Measurements from ENCODE around the gene RIMKLA.

Gene RIMKLA, protein sequence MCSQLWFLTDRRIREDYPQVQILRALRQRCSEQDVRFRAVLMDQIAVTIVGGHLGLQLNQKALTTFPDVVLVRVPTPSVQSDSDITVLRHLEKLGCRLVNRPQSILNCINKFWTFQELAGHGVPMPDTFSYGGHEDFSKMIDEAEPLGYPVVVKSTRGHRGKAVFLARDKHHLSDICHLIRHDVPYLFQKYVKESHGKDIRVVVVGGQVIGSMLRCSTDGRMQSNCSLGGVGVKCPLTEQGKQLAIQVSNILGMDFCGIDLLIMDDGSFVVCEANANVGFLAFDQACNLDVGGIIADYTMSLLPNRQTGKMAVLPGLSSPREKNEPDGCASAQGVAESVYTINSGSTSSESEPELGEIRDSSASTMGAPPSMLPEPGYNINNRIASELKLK

DNA sequence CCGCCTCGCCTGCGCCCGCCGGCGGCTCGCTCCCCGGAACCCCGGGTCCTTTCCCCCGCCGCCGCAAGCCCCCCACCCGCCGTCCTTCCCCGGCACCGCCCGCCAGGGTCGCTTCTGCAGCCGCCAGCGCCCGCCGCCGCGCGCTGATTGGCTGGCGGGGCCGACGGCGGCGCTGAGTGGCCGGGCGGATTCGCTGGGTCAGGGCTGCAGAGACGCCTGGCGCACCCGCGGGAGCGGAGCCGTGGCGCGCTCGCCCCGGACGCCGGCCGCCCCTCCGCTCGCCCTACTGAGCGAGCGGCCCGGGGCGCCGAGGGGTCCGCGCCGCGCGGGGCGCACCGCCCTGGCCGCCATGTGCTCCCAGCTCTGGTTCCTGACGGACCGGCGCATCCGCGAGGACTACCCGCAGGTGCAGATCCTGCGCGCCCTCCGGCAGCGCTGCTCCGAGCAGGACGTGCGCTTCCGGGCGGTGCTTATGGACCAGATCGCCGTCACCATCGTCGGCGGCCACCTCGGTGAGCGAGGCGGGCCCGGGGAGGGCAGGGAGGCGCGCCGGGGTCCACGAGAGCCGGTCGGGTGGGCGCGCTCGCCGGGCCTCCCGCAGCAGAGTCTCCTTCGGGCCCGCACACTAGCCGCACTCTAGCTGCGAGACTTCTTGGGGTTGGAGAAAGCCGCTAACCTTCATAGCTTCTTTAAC, at the start of gene RIMKLA:
TSS of gene RIMKLA (plus strand) at position 207 of the 694 bp plus-strand sequence. CDS start at position 350, 143 bp downstream.
- DNase-seq = peak; percentile 55 to 97

DNA sequence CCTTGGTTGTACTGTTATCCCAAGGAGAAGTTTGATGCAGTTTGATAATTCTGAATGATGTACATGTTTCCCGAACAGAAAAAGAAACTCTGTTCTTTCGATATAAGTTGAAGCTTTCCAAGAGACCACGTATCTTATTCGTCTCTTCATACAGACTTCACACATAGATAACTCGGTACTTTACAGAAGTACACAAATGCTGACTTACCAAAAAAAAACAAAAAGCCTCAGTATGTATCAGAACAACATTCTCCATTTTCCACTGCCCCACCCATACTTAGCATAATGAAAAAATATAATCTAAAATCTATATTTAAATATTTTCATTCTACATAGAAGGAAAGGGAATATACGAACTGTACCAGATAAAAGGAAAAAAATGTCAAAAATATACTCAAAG, 47.7 kb upstream of the RIMKLA start:
- DNase-seq = no peak

DNA sequence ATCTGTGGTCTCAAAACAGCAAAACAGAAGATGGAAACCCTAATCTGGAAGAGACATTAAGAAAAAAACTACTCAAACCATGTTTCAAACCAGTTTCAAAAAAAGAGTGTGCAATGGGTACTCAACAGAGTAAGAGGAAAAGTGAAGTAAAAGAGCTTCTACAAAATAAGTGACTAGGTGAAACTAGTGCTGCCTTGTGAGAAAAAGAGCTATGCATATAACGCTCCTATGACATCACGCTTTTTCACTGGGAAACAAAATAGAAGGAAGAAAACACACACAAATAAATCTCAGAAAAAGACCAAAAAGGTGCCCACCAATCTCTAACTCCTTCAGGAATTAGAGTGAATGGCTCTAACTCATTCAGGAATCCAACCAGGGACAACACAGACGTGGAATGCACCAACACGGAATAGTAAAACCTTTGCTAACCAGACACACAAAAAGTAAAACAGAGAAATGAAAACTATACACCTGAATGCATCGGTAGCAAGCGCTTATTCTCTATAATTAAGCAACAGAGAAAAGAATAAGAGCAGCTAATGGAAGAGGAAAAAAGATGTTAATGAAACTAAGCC, 46.8 kb upstream of the RIMKLA start:
- no peak for DNase-seq

DNA sequence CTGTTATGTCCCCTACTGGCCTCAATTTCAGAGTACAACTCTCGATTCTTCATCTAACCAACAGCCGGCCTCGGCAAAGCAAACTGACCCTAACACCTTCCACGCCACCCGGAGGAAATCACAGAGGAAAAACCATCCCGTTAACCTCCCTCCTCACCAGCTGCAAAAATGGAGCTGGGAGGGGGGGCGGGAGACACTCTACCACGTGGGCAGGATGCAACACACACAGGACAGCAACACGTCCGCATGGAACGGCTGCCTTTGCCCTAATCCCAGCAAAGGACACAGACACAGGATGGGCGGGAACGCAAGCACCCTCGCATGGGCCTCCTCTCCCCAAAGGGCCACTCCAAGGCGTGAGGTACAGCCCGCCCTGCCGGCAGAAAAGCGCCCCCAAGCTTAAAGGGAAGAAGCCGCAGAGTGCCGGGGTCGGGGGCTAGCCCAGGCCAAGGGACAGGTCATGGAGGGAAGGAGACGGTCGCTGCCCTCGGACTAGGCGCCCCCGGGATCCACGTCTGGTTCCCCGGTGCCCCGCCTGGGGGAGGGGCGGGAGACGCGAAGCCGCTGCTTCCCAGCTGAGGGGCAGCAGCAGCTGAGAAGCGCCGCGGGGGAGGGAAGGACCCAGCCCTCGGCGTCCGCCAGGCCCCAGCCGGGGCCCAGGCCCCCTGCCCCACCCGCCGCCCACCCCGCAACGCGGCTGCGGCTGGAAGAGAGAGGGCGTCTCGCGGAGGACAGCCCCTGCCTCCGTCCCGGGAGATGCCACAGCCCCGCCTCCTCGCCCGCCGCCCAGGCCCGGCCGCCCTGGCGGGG, 46.1 kb upstream of the RIMKLA start:
- DNase-seq = peak; percentile 71 to 88

DNA sequence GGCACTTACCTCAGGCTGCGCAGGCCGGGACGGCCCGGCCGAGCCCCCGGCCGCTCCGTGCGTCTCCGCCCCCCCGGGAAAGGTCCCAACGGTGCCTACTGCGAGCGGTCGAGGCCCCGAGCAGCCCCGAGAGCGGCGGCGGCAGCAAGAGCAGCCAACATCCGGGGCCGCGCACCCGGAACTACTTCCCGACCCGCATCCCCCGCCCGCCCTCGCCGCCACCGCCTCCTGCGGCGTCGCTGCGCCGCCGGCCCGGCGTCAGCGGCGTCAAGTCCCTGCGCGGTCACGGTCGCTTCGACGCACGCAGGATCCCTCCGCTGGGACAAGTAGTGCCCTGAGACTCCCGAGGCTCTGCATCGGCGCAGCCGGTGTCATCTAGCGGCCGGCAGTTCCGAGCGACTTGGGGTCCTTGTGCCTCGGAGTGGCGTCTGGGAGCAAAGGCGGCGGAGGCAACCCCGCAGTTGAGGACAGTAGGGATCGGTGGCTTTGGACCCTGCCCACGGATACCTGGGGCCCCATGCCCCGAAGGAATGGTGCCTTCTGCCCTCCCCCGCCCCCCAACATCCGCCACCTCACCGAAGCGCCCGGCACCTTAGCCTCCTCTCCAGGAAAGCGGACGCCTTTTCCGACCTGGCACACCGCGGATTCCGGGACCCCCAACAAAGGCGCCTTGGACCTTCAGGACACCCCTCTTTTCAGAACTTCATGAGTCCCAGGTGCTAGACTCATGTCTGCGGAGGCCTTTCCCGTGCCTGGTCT, 45.4 kb upstream of the RIMKLA start, which contains the start of gene FOXJ3:
TSS of gene FOXJ3 (minus strand) at position 186 of the 759 bp plus-strand sequence. CDS start 24,142 bp downstream, outside the sequence.
- DNase-seq = peak; percentile 94 to 100

DNA sequence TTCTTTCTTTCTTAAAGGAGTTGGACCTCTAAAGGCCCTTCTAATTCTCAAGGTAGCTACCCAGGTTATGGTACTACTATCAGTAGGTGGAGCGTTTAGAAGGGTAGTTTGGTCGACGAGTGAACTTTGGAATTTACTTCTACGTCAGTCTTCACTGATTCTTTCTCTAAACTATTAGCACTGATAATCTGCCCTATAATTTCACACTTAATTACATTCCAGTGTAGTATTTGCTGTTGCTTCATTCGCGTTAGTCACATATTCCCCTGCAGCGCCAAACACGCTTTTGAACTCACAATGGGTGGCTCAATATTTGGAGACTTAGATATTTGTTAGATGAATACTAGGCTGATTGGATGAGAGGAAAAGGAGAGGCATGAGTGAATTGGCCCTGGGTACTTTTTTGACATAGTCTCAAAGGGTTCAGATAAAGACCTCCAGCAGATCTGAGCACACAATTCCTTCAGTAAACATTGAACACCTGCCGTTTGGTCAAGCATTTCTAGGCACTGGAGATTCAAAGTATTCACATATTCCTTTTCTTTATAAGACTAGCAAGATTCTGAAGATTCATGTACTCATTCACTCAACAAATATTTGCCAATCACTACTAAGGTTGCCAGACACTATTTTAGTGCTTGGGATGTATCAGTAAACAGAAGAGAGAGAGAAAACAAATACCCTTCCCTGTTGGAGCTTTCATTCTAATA, 44.6 kb upstream of the RIMKLA start:
- DNase-seq = peak; percentile 50 to 78

DNA sequence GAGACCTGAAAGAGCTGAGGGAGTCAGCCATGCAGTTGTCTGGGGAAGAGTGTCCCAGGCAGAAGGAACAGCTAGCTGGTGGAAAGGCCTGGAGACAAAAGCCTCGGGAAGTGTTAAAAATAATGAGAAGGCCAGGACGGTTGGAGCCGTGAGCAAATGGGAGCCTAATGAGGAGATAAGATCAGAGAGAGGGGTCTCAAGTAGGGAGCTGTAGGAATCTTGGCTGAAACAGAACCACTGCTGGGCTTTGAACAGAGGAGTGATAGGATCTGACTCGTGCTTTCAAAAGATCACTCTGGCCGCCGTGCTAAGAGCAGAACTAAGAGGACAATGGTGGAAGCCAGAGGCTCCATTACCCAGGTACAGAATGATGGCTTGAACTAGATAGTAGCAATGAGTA, 43.6 kb upstream of the RIMKLA start:
- DNase-seq = no peak

DNA sequence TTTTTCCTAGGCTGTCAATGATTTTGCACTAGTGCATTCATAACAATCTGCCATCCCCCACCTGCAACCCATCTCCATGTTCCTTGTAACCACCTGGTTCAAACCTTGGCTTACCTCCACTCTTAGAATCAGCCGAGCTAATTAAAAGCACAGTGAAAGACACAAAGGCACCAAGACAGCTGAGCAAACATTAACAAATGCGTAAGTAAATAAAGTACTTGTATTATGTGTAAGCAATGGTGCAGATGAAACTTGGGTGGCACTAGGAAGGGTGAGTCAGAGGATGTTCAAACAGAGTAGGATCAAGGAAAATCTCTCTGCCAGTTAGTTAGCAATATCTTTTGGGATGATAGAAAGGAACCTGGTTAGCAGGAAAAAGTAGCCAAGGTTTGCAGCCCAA, 40.5 kb upstream of the RIMKLA start:
- peak; percentile 95 to 98 for DNase-seq

DNA sequence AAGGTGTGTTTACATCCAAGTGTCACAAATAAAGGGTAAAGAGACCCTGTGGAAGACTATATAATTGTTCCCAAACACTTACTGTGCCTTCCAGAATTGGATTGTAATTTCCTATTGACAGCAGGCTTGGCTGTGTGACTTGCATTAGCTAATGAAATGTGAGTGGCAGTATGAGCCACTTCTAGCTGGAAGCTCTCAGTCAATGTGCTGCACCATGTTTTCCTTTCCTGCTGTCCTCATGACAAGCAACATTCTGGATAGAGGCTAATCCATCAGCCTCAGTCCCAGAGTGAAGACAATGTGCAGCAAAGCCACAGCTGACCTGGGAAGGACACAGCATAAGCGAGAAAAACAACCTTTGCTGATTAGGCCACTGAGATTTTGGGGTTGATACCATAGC, 39.7 kb upstream of the RIMKLA start:
- peak in 1 of 2 experiments; percentile 36 for DNase-seq

DNA sequence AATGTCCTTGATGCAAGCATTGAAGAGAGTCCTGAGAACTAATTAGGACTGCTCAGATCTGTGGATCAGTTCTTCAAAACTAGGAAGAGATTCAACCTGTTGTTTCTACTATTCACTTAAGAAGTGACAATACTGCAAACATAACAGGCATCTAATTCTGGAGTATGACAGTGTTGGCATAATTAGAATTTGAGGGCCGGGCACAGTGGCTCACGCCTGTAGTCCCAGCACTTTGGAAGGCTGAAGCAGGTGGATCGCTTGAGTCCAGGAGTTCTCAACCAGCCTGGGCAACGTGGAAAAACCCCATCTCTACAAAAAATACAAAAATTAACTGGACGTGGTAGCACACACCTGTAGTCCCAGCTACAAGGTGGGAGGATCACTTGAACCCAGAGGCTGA, 37.5 kb upstream of the RIMKLA start:
- DNase-seq = no peak

DNA sequence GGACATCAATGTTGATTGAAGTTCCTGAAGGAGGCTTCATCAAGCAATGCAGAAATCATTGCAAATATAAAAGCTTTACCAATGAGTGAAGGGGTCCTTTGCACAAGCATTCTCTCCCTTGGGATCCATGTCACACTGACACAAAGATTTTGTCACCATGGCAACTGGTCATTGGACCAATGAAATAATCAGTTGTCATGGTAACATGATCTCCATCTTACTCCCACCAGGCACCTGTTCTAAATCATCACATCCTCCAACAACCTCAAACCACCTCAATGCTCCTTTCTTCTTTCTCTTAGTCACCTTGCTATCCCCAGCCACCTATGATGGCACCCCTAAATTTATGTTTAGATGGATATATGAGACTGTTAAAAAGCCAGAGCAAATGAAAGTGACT, 32.1 kb upstream of the RIMKLA start:
- DNase-seq = no peak

DNA sequence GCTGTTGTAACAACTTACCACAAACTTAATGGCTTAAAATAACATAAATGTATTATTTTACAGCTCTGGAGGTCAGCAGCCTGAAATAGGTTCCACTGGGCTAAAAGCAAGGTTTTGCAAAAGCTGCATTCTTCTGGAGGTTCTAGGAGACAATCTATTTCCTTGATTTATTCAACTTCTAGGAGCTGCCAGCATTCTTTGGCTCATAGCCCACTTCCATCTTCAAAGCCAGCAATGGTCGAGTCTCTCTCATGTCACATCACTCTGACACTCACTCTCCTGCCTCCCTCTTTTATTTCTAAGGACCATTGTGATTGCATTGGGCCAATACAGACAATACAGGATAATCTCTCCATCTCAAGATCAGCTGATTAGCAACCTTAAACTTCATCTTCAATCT, 30.5 kb upstream of the RIMKLA start:
- DNase-seq = no peak

DNA sequence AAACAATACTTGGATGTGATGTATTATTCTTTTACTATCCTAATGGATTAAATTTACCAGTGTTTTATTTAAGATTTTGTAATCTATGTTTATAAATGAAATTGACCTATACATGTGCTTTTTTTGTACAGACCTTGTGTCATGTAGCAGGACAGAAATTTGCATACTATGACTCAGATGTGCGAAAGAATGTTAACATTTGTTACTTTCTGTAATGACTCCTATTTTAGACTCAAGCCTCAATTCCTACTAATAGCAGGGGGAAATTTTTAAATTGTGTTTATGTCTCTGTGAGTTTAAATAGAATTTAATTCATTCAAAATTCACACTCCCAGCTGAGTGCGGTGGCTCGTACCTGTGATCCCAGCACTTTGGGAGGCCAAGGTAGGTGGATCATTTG, 21.8 kb upstream of the RIMKLA start:
- no peak for DNase-seq

DNA sequence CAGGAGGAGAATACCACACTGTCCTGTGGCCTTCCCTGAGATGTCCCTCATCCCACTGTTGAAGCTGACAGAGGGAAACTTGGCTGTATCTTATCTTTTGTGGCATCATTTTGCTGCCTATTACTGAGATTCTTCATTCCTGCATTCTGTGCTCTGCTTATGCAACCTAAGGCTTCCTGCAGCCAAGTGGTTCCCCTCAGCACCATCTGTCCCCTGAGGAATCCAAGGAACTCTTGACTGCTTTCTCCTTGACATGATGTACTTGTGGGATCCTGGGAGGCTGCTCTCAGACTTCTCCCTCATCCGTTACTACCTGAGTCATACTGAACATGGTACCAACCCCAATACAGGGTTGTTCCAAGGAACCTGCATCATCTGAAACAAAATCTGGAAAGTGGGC, 21.1 kb upstream of the RIMKLA start:
- no peak for DNase-seq

DNA sequence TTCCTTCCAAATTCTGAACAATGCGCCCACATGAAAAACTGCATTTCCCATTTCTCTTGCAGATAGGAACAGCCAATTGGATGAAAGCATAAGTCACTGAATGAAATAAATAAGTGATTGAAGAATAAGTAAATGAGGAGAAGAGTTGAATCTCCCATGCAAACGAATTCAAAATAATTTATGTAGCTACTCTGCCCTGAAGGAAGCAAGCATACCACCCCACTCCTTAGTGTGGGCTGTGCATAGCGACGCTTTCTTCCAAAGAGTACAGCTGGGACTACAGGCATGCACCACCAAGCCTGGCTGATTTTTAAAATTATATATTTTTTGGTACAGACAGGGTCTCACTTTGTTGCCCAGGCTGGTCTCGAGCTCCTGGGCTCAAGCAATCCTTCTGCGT, 16.5 kb upstream of the RIMKLA start:
- DNase-seq = no peak

DNA sequence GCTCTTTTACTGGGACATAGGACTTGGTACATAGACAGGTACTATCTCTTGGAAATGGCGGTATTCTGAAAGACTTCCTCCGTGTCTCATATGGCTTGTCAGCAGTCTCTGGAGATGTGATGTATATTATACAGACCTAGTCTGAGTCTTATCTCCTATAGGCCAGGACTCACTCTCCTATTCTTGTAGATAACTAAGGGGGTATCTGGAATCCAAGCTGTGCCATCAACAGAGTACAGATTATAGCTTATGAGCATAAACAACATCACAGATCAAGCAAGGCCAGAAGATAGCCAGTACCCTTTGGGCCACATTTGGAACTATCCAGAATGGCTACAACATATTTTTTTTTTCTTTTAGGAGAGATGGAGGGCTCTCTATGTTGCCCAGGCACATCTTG, 16.1 kb upstream of the RIMKLA start:
- no peak for DNase-seq

DNA sequence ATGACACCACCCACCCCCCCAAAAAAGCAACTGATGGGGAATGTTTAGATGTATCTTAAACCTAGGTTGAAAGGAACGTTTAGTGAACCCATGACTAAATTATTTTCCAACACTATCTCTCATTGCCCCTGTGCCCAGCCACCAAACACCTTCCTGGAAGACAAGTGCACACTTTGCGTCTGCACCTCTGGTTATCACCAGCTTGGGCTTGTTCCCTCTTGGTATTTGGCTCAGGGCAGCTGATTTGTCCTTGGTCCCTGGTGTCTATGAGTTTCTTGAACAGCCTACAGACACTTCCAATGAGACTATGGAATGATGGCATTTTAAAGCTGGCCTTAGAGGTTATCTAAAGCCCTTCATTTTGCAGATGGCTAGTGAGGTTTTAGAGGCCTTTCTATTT, 15.5 kb upstream of the RIMKLA start:
- no peak for DNase-seq

DNA sequence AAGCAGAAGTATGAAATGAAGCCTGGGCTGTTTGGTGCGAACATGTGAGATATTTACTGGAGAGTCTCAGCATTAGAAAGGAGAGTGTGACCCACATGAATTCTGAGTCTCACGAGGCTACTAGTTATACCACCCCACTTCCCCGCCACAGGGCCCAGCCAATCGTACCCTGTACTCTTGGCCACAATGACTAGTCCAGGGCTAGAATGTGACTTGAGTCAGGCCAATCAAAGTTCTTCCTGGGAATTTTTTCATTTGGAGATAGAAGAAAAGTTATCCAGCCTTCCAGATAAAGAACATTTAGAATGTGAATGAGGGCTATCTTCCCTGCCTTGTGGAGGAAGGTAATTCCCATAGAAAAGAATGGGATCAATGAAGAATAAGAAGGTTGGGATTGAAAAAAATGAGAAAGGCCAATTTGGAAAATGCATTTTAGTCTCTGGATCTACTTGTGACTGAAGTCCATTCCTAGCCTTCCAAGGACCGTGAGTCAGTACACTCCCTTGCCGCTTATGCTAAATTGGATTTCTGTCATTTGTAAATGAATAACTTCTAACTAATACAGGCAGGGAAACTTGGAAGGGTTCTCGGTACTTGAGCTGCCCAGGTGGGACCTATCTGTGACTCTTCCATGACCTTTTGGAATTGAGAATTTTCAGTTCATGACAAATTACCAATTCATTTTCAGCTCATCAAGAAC, 12.3 kb upstream of the RIMKLA start:
- DNase-seq = no peak

DNA sequence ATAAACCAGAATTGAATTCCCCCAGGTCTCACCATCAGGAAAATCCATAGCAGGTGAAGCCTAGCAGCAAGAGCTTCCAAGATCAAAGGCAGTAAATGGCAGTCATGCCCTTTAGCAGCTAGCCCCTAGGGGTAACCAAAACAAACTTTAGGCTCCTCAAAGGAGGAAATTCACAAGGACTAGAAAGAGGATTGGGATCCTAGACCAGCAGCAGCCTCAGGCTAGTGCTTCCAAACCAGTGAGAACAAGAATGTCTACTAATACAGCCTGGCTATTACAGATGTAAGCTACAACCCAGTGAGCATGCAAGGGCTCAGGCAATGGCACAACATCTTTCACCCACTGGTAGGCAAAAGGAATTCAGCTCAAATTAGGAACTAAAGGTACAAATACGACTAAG, 11.1 kb upstream of the RIMKLA start:
- DNase-seq = no peak

DNA sequence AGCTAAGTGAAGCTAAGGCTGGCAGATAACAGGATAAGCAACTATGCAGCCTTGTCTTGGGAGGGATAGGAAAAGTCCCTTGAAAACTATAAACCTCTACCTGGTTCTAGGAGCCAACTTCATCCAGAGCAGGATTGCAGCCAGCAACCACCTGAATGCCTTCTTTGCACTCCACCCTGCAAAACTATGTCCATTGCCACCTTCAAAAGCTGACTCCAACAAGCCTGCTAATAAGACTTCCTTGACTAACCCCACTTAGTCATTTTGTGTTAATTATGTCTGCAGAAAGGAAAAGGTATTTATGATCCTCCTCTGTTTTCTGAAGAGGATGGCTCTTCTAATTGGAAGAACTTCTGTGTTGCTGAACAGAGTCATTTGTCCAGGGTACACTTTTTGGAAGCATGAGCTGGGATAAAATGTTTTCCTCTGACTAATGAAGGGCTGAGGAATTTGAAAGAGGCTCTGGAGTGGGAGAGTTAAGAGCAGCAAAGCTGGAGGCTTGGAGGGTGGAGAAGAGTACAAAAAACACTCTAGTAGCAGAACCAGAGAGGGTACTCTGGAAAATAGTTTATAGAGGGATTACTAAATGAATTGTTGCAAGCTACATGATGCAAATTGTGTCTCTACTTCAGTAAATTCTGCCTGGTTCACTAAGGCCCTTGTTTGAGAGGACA, 9.6 kb upstream of the RIMKLA start:
- DNase-seq = no peak
